ENCODE data around the gene STX19.

Gene STX19

GRCh38 chr3:94015025-94015424, 13.4 kb downstream of the STX19 start:
- no peaks in the 10 kb centered on the region for H3K27me3 ChIP-seq
- no peaks in the 10 kb centered on the region for H3K4me1 ChIP-seq (ENCODE audit: control insufficient read depth in 1 of 2, insufficient read depth in 1 of 2, low read depth in 1 of 2, low read length in 1 of 2)
- H3K4me3 ChIP-seq (ENCODE audit: low read depth in 1 of 2, low read length in 1 of 2): no peak overlapping the region
- no peaks in the 10 kb centered on the region for H3K9me3 ChIP-seq
- H3K27ac ChIP-seq: no peak overlapping the region
- no peaks in the 10 kb centered on the region for H3K36me3 ChIP-seq
- TF ChIP-seq CTCF (IDR thresholded peaks at IDR 0.05): no peak

GRCh38 chr3:94012185-94012584, 16.2 kb downstream of the STX19 start:
- no peak overlapping the region for H3K27ac ChIP-seq
- no peaks in the 10 kb centered on the region for H3K9me3 ChIP-seq
- no peak for TF ChIP-seq CTCF (IDR thresholded peaks at IDR 0.05)
- H3K4me3 ChIP-seq (ENCODE audit: low read depth in 1 of 2, low read length in 1 of 2): no peak overlapping the region
- no peaks in the 10 kb centered on the region for H3K4me1 ChIP-seq (ENCODE audit: control insufficient read depth in 1 of 2, insufficient read depth in 1 of 2, low read depth in 1 of 2, low read length in 1 of 2)
- no peaks in the 10 kb centered on the region for H3K27me3 ChIP-seq
- H3K36me3 ChIP-seq: no peaks in the 10 kb centered on the region

- H3K4me3 ChIP-seq (ENCODE audit: low read depth in 1 of 2, low read length in 1 of 2): no peak overlapping the region
- H3K27ac ChIP-seq: no peak overlapping the region
- no peaks in the 10 kb centered on the region for H3K27me3 ChIP-seq
- no peak for TF ChIP-seq CTCF (IDR thresholded peaks at IDR 0.05)
- H3K9me3 ChIP-seq: no peaks in the 10 kb centered on the region
- no peaks in the 10 kb centered on the region for H3K36me3 ChIP-seq
- H3K4me1 ChIP-seq (ENCODE audit: control insufficient read depth in 1 of 2, insufficient read depth in 1 of 2, low read depth in 1 of 2, low read length in 1 of 2): no peaks in the 10 kb centered on the region
These were observed 17.1 kb downstream of the STX19 start for GRCh38 chr3:94011233-94011711.

- no peak overlapping the region for H3K4me3 ChIP-seq (ENCODE audit: low read depth in 1 of 2, low read length in 1 of 2)
- no peaks in the 10 kb centered on the region for H3K36me3 ChIP-seq
- H3K27me3 ChIP-seq: no peaks in the 10 kb centered on the region
- TF ChIP-seq CTCF (IDR thresholded peaks at IDR 0.05): no peak
- no peak overlapping the region for H3K27ac ChIP-seq
- no peaks in the 10 kb centered on the region for H3K9me3 ChIP-seq
- no peaks in the 10 kb centered on the region for H3K4me1 ChIP-seq (ENCODE audit: control insufficient read depth in 1 of 2, insufficient read depth in 1 of 2, low read depth in 1 of 2, low read length in 1 of 2)
These were observed 18.8 kb downstream of the STX19 start for GRCh38 chr3:94009608-94010007.

GRCh38 chr3:94008253-94008652, 20.1 kb downstream of the STX19 start:
- no peaks in the 10 kb centered on the region for H3K36me3 ChIP-seq
- H3K27me3 ChIP-seq: no peaks in the 10 kb centered on the region
- no peak for TF ChIP-seq CTCF (IDR thresholded peaks at IDR 0.05)
- H3K9me3 ChIP-seq: no peaks in the 10 kb centered on the region
- H3K27ac ChIP-seq: no peak overlapping the region
- H3K4me3 ChIP-seq (ENCODE audit: low read depth in 1 of 2, low read length in 1 of 2): no peak overlapping the region
- peaks cover 0 to 4% of the 10 kb centered on the region in 2 experiments for H3K4me1 ChIP-seq (ENCODE audit: control insufficient read depth in 1 of 2, insufficient read depth in 1 of 2, low read depth in 1 of 2, low read length in 1 of 2)
